GM21390 (cell line): ENCODE measurements around the gene TMEM158.

Experiments used
- ATAC-seq: cut with Tn5 transposase; IDR thresholded peaks from one replicate; pipeline ENCODE4 v1.9.1; 2021; ENCODE audit not compliant: unreplicated experiment

TMEM158 gene

DNA sequence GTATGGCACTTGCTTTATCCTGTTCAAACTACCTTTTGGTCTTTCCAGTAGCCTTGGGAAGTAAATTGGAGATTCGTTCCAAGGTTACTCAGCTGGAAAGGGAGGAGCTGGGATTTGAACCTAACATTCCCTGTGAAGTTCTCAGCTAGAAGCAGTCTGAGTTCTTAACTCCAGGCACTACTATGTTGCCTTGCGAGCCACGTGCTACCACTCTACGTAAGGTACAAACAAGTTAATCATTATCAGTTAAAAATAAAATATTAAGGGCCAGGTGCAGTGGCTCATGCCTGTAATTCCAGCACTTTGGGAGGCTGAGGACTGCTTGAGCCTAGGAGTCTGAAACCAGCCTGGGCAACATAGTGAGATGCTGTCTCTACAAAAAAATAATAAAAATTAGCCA lies 49.2 kb downstream of the TMEM158 start:
- ATAC-seq: no peak
